Spleen (tissue), 10 donors: ENCODE measurements around the gene CCDC174. TPM values are rescaled to one million over a fixed set of nuclear protein-coding genes. Genes with fewer than 3 reads are reported as not detected.

Experiments
- polyA plus RNA-seq, 3 donors: library from polyadenylated mRNA; stranded (reverse); fragments of 200-250 nt; gene quantifications; one replicate each; pipeline ENCODE4 v1.2.1, GENCODE V29; 2013
- total RNA-seq, 7 donors: library from RNA; depleted of rRNA in 3 of 7; stranded (reverse); fragments of >200 nt in 3 of 7; fragmentation: NEBNext Ultra II Directional in 4 of 7; extraction: Animal tissue kit (Norgen Biotek cat#: 25700) in 4 of 7; gene quantifications; one replicate each; pipeline versions ENCODE4 v1.1.0 to v1.2.1, GENCODE V29; 2016 to 2021
- donor health status: healthy with polysubstance abuse.
- donor health status: DM: no; HTN: no; CAD: no; lungs with moderate emphysema.
- donor health status: DM: no; HTN: no; CAD: no.
- donor health status: Bipolar disorder and iron deficiency.
- donor health status: healthy.
- donor health status: DM: no; HTN: no; CAD: no.
- donor health status: DM: yes; HTN: yes; CAD: no.

CCDC174 gene
- total and polyA plus RNA-seq, 10 donors, result 14.0 to 41.0 (median 29.2) TPM

Other genes with a start within 250 kb of the CCDC174 start
- 100 to 1,000 TPM in 6 of 7 donors, 10 to 100 TPM in 1; 75.4 to 150 (median 128) TPM for gene SLC6A6, start 249.2 kb upstream of the CCDC174 start, total RNA-seq
- gene SLC6A6, start 249.2 kb upstream of the CCDC174 start, polyA plus RNA-seq, result 10 to 100 TPM in 1 of 3 donors, 1 to 10 TPM in 2; 3.4 to 14.2 (median 3.9) TPM
- gene GRIP2, start 111.4 kb upstream of the CCDC174 start, total RNA-seq, result 1 to 10 TPM in 6 of 7 donors, under 1 TPM in 1; 0.60 to 3.7 (median 1.2) TPM
- 1 to 10 TPM in 1 of 3 donors, under 1 TPM in 2; 0.15 to 2.5 (median 0.52) TPM for gene GRIP2, start 111.4 kb upstream of the CCDC174 start, polyA plus RNA-seq
- 1 to 10 TPM in 1 of 7 donors, under 1 TPM in 6; 0.17 to 1.1 (median 0.30) TPM for gene C3orf20, start 23.4 kb downstream of the CCDC174 start, total RNA-seq
- not detected for gene C3orf20, start 23.4 kb downstream of the CCDC174 start, polyA plus RNA-seq
- 100 to 1,000 TPM in 2 of 7 donors, 10 to 100 TPM in 5; 62.5 to 145 (median 68.7) TPM for gene FGD5, start 167.2 kb downstream of the CCDC174 start, total RNA-seq
- gene FGD5, start 167.2 kb downstream of the CCDC174 start, polyA plus RNA-seq, result 10 to 100 TPM in 1 of 3 donors, 1 to 10 TPM in 2; 6.0 to 18.3 (median 6.7) TPM